Measurements from ENCODE around the gene CTNNBL1.

GRCh38 chr20:37880726-37881591 lies 187.1 kb downstream of the CTNNBL1 start:
- TF ChIP-seq POLR2AphosphoS5 (IDR thresholded peaks at IDR 0.05) (no peak), CTCF (IDR thresholded peaks at IDR 0.05) (no peak), EP300 (IDR thresholded peaks at IDR 0.05) (no peak), POLR2A (IDR thresholded peaks at IDR 0.05; ENCODE audit: low read depth) (no peak)

Data from esophagus muscularis mucosa (tissue), 4 donors.